ENCODE measurements around the gene PRM2. TPM values are rescaled to one million over a fixed set of nuclear protein-coding genes. Genes with fewer than 3 reads are reported as not detected.

Gene PRM2
- total RNA-seq, 1 donor from 2014 or later = not detected

DNA sequence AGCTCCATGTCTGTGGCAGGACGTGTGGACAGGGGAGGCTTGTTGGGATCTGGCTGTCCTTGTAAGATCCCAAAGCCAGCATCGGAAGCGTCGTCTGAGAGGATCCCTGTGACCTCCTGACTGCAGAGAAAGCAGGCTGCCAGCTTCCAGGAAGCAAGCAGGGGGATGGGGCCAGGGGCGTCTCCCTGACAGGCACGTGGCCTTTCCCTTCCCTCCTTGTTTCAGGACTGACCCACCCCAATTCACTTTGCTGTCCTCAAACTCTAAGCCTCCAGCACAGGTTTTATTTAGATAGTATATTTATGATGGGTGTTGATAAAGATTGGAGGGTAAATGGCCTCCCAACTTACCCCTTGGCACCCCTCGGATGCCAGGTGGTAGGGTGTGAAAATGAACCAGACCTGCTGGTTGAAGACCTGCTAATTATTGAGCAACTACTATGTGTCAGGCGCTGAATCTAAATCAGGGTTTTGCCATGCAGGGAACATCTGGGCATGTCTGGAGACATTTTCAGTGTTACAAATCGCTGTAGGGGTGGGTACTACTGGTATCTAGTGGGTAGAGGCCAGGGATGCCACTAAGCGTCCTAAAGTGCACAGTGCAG is 44.8 kb downstream of the PRM2 start:
- H3K27me3 Mint-ChIP-seq = peaks cover 8% of the 10 kb centered on the region
- H3K4me1 Mint-ChIP-seq (ENCODE audit: low read depth) = no peaks in the 10 kb centered on the region
- TF ChIP-seq, protein P1, sequence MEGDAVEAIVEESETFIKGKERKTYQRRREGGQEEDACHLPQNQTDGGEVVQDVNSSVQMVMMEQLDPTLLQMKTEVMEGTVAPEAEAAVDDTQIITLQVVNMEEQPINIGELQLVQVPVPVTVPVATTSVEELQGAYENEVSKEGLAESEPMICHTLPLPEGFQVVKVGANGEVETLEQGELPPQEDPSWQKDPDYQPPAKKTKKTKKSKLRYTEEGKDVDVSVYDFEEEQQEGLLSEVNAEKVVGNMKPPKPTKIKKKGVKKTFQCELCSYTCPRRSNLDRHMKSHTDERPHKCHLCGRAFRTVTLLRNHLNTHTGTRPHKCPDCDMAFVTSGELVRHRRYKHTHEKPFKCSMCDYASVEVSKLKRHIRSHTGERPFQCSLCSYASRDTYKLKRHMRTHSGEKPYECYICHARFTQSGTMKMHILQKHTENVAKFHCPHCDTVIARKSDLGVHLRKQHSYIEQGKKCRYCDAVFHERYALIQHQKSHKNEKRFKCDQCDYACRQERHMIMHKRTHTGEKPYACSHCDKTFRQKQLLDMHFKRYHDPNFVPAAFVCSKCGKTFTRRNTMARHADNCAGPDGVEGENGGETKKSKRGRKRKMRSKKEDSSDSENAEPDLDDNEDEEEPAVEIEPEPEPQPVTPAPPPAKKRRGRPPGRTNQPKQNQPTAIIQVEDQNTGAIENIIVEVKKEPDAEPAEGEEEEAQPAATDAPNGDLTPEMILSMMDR (IDR thresholded peaks at IDR 0.05; ENCODE audit: unreplicated experiment) = no peak
- DNase-seq (ENCODE audit: low spot score, unreplicated experiment) = no peak
- no peaks in the 10 kb centered on the region for H3K9me3 Mint-ChIP-seq (ENCODE audit: low read depth)
- H3K36me3 Mint-ChIP-seq (ENCODE audit: insufficient read depth) = no peaks in the 10 kb centered on the region
- H3K4me3 Mint-ChIP-seq (ENCODE audit: low read depth) = no peak overlapping the region
- H3K27ac Mint-ChIP-seq = no peak overlapping the region

DNA sequence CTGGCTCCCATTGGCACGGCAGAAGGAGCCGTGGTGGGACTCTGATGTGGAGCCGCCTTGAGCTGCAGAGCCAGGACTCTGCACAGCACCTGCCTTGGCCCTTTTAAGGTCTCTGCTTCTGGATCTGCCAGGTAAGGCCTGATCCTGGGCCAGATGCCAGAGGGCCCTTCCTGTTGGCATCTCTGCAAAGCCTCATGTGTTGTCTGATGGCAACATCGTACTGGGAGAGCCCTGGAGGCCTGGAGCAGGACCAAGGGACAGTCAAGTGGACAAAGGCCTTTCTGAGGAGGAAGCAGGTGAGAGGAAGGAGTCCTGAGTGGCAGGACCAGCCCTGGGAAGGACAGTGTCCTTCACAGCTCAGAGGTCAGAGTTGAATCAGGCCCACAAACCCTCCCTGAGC is 46.4 kb downstream of the PRM2 start:
- no peaks in the 10 kb centered on the region for H3K36me3 Mint-ChIP-seq (ENCODE audit: insufficient read depth)
- no peak overlapping the region for H3K4me3 Mint-ChIP-seq (ENCODE audit: low read depth)
- H3K27me3 Mint-ChIP-seq = peaks cover 8% of the 10 kb centered on the region
- no peak overlapping the region for H3K27ac Mint-ChIP-seq
- TF ChIP-seq, protein P1 (IDR thresholded peaks at IDR 0.05; ENCODE audit: unreplicated experiment) = no peak
- H3K4me1 Mint-ChIP-seq (ENCODE audit: low read depth) = no peaks in the 10 kb centered on the region
- no peaks in the 10 kb centered on the region for H3K9me3 Mint-ChIP-seq (ENCODE audit: low read depth)
- DNase-seq (ENCODE audit: low spot score, unreplicated experiment) = no peak

DNA sequence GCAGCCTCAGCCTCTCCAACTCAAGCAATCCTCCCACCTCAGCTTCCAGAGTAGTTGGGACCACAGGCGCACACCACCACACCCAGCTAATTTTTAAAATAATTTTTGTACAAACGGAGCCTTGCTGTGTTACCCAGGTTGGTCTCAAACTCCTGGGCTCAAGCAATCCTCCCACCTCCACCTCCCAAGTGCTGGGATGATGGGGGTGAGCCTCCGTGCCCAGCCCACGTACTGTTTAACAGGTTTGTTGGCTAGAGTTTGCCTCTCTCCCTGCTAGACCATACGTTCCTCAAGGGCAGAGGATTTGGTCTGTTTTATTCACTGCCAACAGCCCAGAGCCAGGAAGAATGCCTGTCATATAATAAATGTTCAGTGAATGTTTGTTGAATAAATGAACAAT is 46.8 kb downstream of the PRM2 start:
- no peaks in the 10 kb centered on the region for H3K4me1 Mint-ChIP-seq (ENCODE audit: low read depth)
- TF ChIP-seq, protein P1 (IDR thresholded peaks at IDR 0.05; ENCODE audit: unreplicated experiment) = no peak
- H3K36me3 Mint-ChIP-seq (ENCODE audit: insufficient read depth) = no peaks in the 10 kb centered on the region
- H3K27ac Mint-ChIP-seq = no peak overlapping the region
- H3K4me3 Mint-ChIP-seq (ENCODE audit: low read depth) = no peak overlapping the region
- no peak for DNase-seq (ENCODE audit: low spot score, unreplicated experiment)
- H3K27me3 Mint-ChIP-seq = peaks cover 11% of the 10 kb centered on the region
- H3K9me3 Mint-ChIP-seq (ENCODE audit: low read depth) = no peaks in the 10 kb centered on the region

DNA sequence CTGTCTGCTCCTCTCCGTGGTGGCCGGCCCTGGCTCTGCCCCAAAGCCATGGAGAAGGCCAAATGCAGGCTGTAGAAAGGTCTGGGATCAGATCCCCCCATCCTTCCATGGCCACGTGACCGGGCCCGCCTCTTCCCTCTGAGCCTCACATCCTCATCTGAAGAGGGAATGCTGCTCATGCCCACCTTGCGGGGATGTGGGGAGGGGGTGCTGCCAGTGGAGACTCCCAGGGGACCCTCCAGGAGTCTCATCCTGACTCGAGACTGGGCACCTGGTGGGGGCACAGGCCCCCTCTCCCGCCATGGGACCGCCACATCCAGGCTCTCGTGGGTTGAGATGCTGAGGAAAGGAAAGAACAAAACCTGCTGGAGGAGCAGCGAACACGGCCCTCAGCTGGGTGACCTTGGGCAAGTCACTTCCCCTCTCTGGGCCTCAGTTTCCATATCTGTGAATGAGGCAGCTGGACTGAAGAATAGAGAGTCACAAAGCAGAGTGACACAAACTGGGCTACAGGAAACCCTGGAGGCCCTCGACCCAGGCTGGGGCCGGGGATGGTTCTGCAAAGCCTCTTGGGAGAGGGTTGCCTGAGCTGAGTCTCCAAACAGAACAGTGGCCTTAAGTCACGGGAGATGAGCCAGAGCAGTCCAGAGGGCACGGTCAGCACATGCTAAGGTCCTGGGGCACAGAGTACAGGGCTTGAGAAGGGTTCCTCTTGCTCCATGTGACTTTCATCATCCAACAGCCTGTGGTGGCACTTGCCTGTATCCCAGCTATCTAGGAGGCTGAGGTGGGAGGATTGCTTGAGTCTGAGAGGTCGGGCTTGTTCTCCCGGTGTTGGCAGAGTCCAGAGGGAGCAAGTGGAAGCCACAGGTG is 50.4 kb downstream of the PRM2 start:
- H3K4me3 Mint-ChIP-seq (ENCODE audit: low read depth) = no peak overlapping the region
- peaks cover 11% of the 10 kb centered on the region for H3K27me3 Mint-ChIP-seq
- no peaks in the 10 kb centered on the region for H3K4me1 Mint-ChIP-seq (ENCODE audit: low read depth)
- TF ChIP-seq, protein P1 (IDR thresholded peaks at IDR 0.05; ENCODE audit: unreplicated experiment) = no peak
- H3K36me3 Mint-ChIP-seq (ENCODE audit: insufficient read depth) = no peaks in the 10 kb centered on the region
- DNase-seq (ENCODE audit: low spot score, unreplicated experiment) = no peak
- no peak overlapping the region for H3K27ac Mint-ChIP-seq
- H3K9me3 Mint-ChIP-seq (ENCODE audit: low read depth) = no peaks in the 10 kb centered on the region

Small RNAs within 50 kb of the gene (microRNA-seq; reads per million reads assigned to microRNA genes)
- gene MIR548H2 (ENCODE audit: borderline number of aligned reads, unreplicated experiment) = not detected

Other genes starting within 250 kb of the PRM2 start
- 6.6 and 6.8 TPM in 2 replicates for gene SOCS1, start 20.3 kb downstream of the PRM2 start, total RNA-seq
- gene TNP2, start 7.2 kb downstream of the PRM2 start, total RNA-seq = not detected in 2 replicates
- not detected in 2 replicates for gene PRM3, start 2.9 kb downstream of the PRM2 start, total RNA-seq
- gene PRM1, start 4.8 kb upstream of the PRM2 start, total RNA-seq = not detected in 2 replicates
- gene RMI2, start 69.0 kb upstream of the PRM2 start, total RNA-seq = 32.5 and 33.6 TPM in 2 replicates